ENCODE measurements around the gene IDUA.

IDUA gene

GRCh38 chr4:978957-979701 is 7.7 kb upstream of the IDUA start:
- H3K27me3 ChIP-seq (ENCODE audit: control insufficient read depth, insufficient read depth, low read length), result no peaks in the 10 kb centered on the region
- no peak overlapping the region for H3K27ac ChIP-seq (ENCODE audit: low read length)
- H3K4me1 ChIP-seq (ENCODE audit: control insufficient read depth, insufficient read depth, low read length), result 0 out of 2 replicates have a peak, but pooled peaks cover 2% of the 10 kb centered on the region
- no CpG with 5 or more reads among the region's 20 CpGs for WGBS (ENCODE audit: insufficient coverage, insufficient read length)
- no peak for DNase-seq (ENCODE audit: low read depth, low spot score)
- H3K4me3 ChIP-seq (ENCODE audit: low read length), result no peak overlapping the region
- H3K36me3 ChIP-seq (ENCODE audit: control insufficient read depth, insufficient read depth, low read length), result no peaks in the 10 kb centered on the region
- H3K9me3 ChIP-seq (ENCODE audit: control insufficient read depth, insufficient read depth, low read length), result no peaks in the 10 kb centered on the region

GRCh38 chr4:982291-982690 is 4.6 kb upstream of the IDUA start:
- WGBS (ENCODE audit: insufficient coverage, insufficient read length), result no CpG with 5 or more reads among the region's 17 CpGs
- Histone ChIP-seq H3K36me3 (ENCODE audit: control insufficient read depth, insufficient read depth, low read length) (no peaks in the 10 kb centered on the region), H3K4me3 (ENCODE audit: low read length) (no peak overlapping the region; the same call in 1 of the 2 replicates), H3K4me1 (ENCODE audit: control insufficient read depth, insufficient read depth, low read length) (0 out of 2 replicates have a peak, but pooled peaks cover 2% of the 10 kb centered on the region), H3K27ac (ENCODE audit: low read length) (no peak overlapping the region), H3K9me3 (ENCODE audit: control insufficient read depth, insufficient read depth, low read length) (no peaks in the 10 kb centered on the region), H3K27me3 (ENCODE audit: control insufficient read depth, insufficient read depth, low read length) (peaks cover 2% of the 10 kb centered on the region; the same call in 1 of the 2 replicates)
- DNase-seq (ENCODE audit: low read depth, low spot score), result no peak

- DNase-seq (ENCODE audit: low read depth, low spot score), result no peak
- peaks cover 2% of the 10 kb centered on the region; the same call in 1 of the 2 replicates for H3K27me3 ChIP-seq (ENCODE audit: control insufficient read depth, insufficient read depth, low read length)
- no peaks in the 10 kb centered on the region for H3K9me3 ChIP-seq (ENCODE audit: control insufficient read depth, insufficient read depth, low read length)
- no CpG with 5 or more reads among the region's 15 CpGs for WGBS (ENCODE audit: insufficient coverage, insufficient read length)
- 0 out of 2 replicates have a peak, but pooled peaks cover 2% of the 10 kb centered on the region for H3K4me1 ChIP-seq (ENCODE audit: control insufficient read depth, insufficient read depth, low read length)
- no peak overlapping the region for H3K27ac ChIP-seq (ENCODE audit: low read length)
- H3K36me3 ChIP-seq (ENCODE audit: control insufficient read depth, insufficient read depth, low read length), result no peaks in the 10 kb centered on the region
- H3K4me3 ChIP-seq (ENCODE audit: low read length), result no peak overlapping the region
Measured at GRCh38 chr4:982814-983213, 4.0 kb upstream of the IDUA start.

- no CpG with 5 or more reads among the region's 15 CpGs for WGBS (ENCODE audit: insufficient coverage, insufficient read length)
- no peak overlapping the region for H3K4me3 ChIP-seq (ENCODE audit: low read length)
- no peak overlapping the region for H3K27ac ChIP-seq (ENCODE audit: low read length)
- H3K36me3 ChIP-seq (ENCODE audit: control insufficient read depth, insufficient read depth, low read length), result no peaks in the 10 kb centered on the region; the same call in 1 of the 2 replicates
- DNase-seq (ENCODE audit: low read depth, low spot score), result no peak
- H3K4me1 ChIP-seq (ENCODE audit: control insufficient read depth, insufficient read depth, low read length), result 0 out of 2 replicates have a peak, but pooled peaks cover under 1% of the 10 kb centered on the region
- no peaks in the 10 kb centered on the region for H3K9me3 ChIP-seq (ENCODE audit: control insufficient read depth, insufficient read depth, low read length)
- H3K27me3 ChIP-seq (ENCODE audit: control insufficient read depth, insufficient read depth, low read length), result peaks cover 2% of the 10 kb centered on the region; the same call in 1 of the 2 replicates
Measured at GRCh38 chr4:984336-985054, 2.3 kb upstream of the IDUA start.

DNA sequence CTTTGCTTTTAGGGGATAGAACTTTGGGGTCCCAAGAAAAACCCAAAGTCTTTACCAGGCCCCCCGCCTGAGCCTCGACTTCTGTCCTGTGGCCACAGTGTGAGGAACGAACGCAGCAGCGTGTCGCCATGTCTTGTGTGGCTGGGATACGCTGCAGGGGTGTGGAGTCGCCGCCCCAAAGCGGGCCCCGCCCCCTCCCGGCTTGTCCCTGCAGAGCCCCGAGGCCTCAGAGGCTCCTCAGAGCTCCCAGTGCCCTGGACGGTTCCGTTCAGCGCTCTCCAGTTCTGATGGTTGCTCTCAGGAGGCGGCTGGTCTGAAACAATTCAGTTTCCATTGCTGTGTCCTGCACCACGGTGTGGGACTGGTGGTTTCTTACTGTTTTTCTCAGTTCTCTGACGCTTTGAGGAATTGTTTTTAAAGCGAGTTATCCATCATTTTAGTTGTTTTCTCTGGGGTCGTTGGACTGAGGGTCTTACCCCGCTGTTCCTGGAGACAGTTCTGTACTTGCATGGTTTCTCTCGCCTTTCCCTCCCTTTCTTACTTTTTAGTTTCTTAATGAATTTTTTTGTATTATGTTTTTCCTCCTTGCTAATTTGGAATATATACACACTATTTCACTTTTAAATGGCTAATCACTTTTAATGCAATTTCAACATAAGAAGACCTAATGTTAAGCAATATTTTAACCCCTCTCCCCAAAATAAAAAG is 1.6 kb upstream of the IDUA start:
- no CpG with 5 or more reads among the region's 23 CpGs for WGBS (ENCODE audit: insufficient coverage, insufficient read length)
- Histone ChIP-seq H3K27ac (ENCODE audit: low read length) (no peak overlapping the region), H3K36me3 (ENCODE audit: control insufficient read depth, insufficient read depth, low read length) (no peaks in the 10 kb centered on the region; the same call in 1 of the 2 replicates), H3K27me3 (ENCODE audit: control insufficient read depth, insufficient read depth, low read length) (peaks cover 2% of the 10 kb centered on the region; the same call in 1 of the 2 replicates), H3K9me3 (ENCODE audit: control insufficient read depth, insufficient read depth, low read length) (no peaks in the 10 kb centered on the region), H3K4me1 (ENCODE audit: control insufficient read depth, insufficient read depth, low read length) (no peaks in the 10 kb centered on the region), H3K4me3 (ENCODE audit: low read length) (peak overlapping the region; percentile 7; the same call in 1 of the 2 replicates)
- DNase-seq (ENCODE audit: low read depth, low spot score), result peak; percentile 48

DNA sequence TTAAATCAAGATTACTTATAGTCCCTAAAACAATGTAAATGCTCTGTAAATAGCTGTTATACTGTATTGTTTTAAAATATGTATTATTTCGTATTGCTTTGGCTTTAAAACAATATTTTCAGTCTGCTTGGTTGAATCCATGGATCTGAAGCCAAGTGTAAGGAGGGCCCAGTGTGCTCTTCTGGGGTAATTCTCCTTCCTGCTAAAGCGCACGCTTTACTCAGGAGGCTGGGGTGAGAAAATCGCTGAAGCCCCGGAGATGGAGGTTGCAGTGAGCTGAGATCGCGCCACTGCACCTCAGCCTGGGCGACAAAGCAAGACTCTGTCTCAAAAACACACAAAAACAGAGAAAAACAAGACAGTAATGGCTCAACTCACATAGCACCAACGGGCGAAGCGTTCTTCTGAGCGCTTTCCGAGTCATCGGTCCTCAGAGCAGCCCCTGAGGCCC is 391 bp upstream of the IDUA start:
- Histone ChIP-seq H3K4me1 (ENCODE audit: control insufficient read depth, insufficient read depth, low read length) (no peaks in the 10 kb centered on the region), H3K4me3 (ENCODE audit: low read length) (peak overlapping the region; percentile 41; the same call in 1 of the 2 replicates), H3K27ac (ENCODE audit: low read length) (no peak overlapping the region), H3K36me3 (ENCODE audit: control insufficient read depth, insufficient read depth, low read length) (no peaks in the 10 kb centered on the region; the same call in 1 of the 2 replicates), H3K27me3 (ENCODE audit: control insufficient read depth, insufficient read depth, low read length) (peaks cover 2% of the 10 kb centered on the region; the same call in 1 of the 2 replicates), H3K9me3 (ENCODE audit: control insufficient read depth, insufficient read depth, low read length) (no peaks in the 10 kb centered on the region)
- WGBS (ENCODE audit: insufficient coverage, insufficient read length), result no CpG with 5 or more reads among the region's 14 CpGs
- no peak for DNase-seq (ENCODE audit: low read depth, low spot score)

DNA sequence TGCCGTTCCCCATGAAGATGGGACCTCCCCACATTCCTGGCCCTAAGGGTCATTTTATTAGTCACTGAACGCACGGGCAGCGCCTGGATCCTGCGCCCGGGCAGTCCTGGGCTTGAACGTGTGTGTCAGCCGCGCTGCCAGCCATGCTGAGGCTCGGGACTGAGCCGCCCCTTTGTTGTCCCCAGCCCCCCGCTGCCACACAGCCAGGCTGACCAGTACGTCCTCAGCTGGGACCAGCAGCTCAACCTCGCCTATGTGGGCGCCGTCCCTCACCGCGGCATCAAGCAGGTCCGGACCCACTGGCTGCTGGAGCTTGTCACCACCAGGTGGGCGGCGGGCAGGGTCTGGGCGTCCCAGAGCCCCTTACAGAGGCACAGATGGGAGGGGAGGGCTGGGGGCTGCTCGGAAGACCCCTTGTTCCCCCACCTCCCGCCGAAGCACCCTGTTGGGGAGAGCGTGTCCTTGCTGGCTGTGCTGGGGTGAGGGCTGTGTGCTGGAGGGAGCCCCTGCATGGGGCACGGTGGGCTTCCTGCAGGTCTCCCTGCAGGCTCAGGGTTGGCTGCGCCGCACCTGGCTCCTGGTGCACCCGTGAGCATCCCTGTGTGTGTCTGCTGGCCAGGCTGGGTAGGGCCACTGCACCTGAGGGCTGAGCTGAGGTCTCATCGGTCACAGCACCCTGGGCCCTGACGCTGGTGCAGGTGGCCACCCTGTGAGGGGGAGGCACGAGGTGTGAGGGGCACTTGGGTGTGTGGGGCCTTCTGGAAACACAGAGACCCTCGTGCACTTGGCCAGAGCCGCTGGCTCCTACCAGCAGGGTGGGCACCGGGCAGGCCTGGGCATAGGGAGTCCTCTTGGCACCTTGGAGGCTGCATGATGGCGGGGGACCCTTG is 1.0 kb downstream of the IDUA start:
- H3K27me3 ChIP-seq (ENCODE audit: control insufficient read depth, insufficient read depth, low read length), result peaks cover 2% of the 10 kb centered on the region; the same call in 1 of the 2 replicates
- DNase-seq (ENCODE audit: low read depth, low spot score), result no peak
- H3K9me3 ChIP-seq (ENCODE audit: control insufficient read depth, insufficient read depth, low read length), result no peaks in the 10 kb centered on the region
- H3K36me3 ChIP-seq (ENCODE audit: control insufficient read depth, insufficient read depth, low read length), result no peaks in the 10 kb centered on the region; the same call in 1 of the 2 replicates
- H3K4me3 ChIP-seq (ENCODE audit: low read length), result peak overlapping the region; percentile 41
- no peak overlapping the region for H3K27ac ChIP-seq (ENCODE audit: low read length)
- peaks cover 1% of the 10 kb centered on the region; the same call in 1 of the 2 replicates for H3K4me1 ChIP-seq (ENCODE audit: control insufficient read depth, insufficient read depth, low read length)
- no CpG with 5 or more reads among the region's 37 CpGs for WGBS (ENCODE audit: insufficient coverage, insufficient read length)

- Histone ChIP-seq H3K27ac (ENCODE audit: low read length) (no peak overlapping the region), H3K9me3 (ENCODE audit: control insufficient read depth, insufficient read depth, low read length) (no peaks in the 10 kb centered on the region), H3K36me3 (ENCODE audit: control insufficient read depth, insufficient read depth, low read length) (no peaks in the 10 kb centered on the region; the same call in 1 of the 2 replicates), H3K4me1 (ENCODE audit: control insufficient read depth, insufficient read depth, low read length) (peaks cover 1% of the 10 kb centered on the region; the same call in 1 of the 2 replicates), H3K27me3 (ENCODE audit: control insufficient read depth, insufficient read depth, low read length) (peaks cover 2% of the 10 kb centered on the region; the same call in 1 of the 2 replicates), H3K4me3 (ENCODE audit: low read length) (no peak overlapping the region)
- WGBS (ENCODE audit: insufficient coverage, insufficient read length), result no CpG with 5 or more reads among the region's 69 CpGs
- no peak for DNase-seq (ENCODE audit: low read depth, low spot score)
Measured at GRCh38 chr4:988726-989721, 2.2 kb downstream of the IDUA start.
